DOHH2 (cell line): ENCODE data around the gene SHC3.

Experiments used
- H3F3A ChIP-seq: fragments of 200-600 bp; sonication (generic), shearing (Covaris generic); 2 replicates; pipeline ENCODE4 v1.6.0; 2016; ENCODE audit warnings: antibody characterized with exemption, mild to moderate bottlenecking; ENCODE audit not compliant: control insufficient read depth, insufficient read depth
- H3K27ac ChIP-seq: fragments of 200-600 bp; sonication (generic); 2 replicates; pipeline ENCODE4 v1.5.1; 2014; ENCODE audit warnings: low read depth, mild to moderate bottlenecking, low read length, moderate library complexity
- H3K27me3 ChIP-seq: fragments of 200-600 bp; sonication (generic); 2 replicates; pipeline ENCODE4 v1.6.1; 2014; ENCODE audit warnings: mild to moderate bottlenecking, low read length, mixed read lengths; ENCODE audit not compliant: control insufficient read depth
- H3K36me3 ChIP-seq: fragments of 200-600 bp; sonication (generic); 2 replicates; pipeline ENCODE4 v1.6.1; 2014; ENCODE audit warnings: mild to moderate bottlenecking, low read length, moderate library complexity, mixed read lengths; ENCODE audit not compliant: control insufficient read depth
- H3K4me1 ChIP-seq: fragments of 200-600 bp; sonication (generic); 2 replicates; pipeline ENCODE4 v1.6.1; 2014; ENCODE audit warnings: mild to moderate bottlenecking, low read length, mixed read lengths; ENCODE audit not compliant: control insufficient read depth
- H3K4me2 ChIP-seq: fragments of 200-600 bp; sonication (generic); 2 replicates; pipeline ENCODE4 v1.6.0; 2014; ENCODE audit warnings: mild to moderate bottlenecking, low read length, moderate library complexity
- H3K4me3 ChIP-seq: fragments of 200-600 bp; sonication (generic); 2 replicates; pipeline ENCODE4 v1.5.1; 2014; ENCODE audit warnings: mild to moderate bottlenecking, low read length, mixed read lengths
- H3K79me2 ChIP-seq: fragments of 200-600 bp; sonication (generic); 2 replicates; pipeline ENCODE4 v1.6.1; 2014; ENCODE audit warnings: mild to moderate bottlenecking, low read length, mixed read lengths; ENCODE audit not compliant: control insufficient read depth
- H3K9me2 ChIP-seq: fragments of 200-600 bp; sonication (generic); replicated peaks from 2 replicates; pipeline ENCODE4 v1.6.1; 2014; ENCODE audit warnings: mild to moderate bottlenecking, low read length, mixed read lengths; ENCODE audit not compliant: control insufficient read depth
- H3K9me3 ChIP-seq: fragments of 200-600 bp; sonication (generic); 2 replicates; pipeline ENCODE4 v1.6.1; 2014; ENCODE audit warnings: antibody characterized with exemption, low read length, mixed read lengths; ENCODE audit not compliant: control insufficient read depth, insufficient read depth
- H4K20me1 ChIP-seq: fragments of 200-600 bp; sonication (generic); 2 replicates; pipeline ENCODE4 v1.6.0; 2014; ENCODE audit warnings: low read depth, mild to moderate bottlenecking, antibody characterized with exemption, low read length, moderate library complexity; ENCODE audit not compliant: control insufficient read depth, insufficient read depth
- EZH2phosphoT487 ChIP-seq: fragments of 200-600 bp; sonication (generic); IDR thresholded peaks from 2 replicates; pipeline ENCODE4 v1.6.1; 2017; ENCODE audit warnings: borderline replicate concordance, mild to moderate bottlenecking, antibody characterized with exemption, low read length, moderate library complexity, mixed read lengths
- TF ChIP-seq, protein P1 (sequence below): fragments of 200-600 bp; sonication (generic); IDR thresholded peaks from one replicate; pipeline ENCODE4 v1.5.1; 2014; ENCODE audit warnings: antibody characterized with exemption, mild to moderate bottlenecking, low read depth, low read length; ENCODE audit not compliant: poor library complexity, severe bottlenecking

Gene SHC3

DNA sequence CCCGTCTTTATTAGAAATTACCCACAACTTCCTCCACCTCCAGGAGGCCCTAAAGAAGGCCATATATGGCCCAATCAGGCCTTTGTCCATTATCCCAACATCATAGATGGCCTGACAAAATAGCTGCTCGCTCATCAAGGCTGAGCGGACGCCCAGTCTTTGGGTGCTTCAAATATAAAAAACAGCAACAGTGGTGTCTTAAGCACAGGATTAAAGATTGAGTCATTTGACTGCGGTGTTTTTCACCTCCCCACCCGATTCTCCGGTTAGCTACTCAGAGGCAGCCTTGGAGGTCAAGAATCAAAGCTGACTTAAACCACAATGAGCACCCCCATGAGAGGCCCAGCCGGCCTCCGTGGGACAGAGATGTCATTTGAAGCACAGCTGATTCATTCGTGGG is 168.6 kb downstream of the SHC3 start:
- TF ChIP-seq, protein P1, sequence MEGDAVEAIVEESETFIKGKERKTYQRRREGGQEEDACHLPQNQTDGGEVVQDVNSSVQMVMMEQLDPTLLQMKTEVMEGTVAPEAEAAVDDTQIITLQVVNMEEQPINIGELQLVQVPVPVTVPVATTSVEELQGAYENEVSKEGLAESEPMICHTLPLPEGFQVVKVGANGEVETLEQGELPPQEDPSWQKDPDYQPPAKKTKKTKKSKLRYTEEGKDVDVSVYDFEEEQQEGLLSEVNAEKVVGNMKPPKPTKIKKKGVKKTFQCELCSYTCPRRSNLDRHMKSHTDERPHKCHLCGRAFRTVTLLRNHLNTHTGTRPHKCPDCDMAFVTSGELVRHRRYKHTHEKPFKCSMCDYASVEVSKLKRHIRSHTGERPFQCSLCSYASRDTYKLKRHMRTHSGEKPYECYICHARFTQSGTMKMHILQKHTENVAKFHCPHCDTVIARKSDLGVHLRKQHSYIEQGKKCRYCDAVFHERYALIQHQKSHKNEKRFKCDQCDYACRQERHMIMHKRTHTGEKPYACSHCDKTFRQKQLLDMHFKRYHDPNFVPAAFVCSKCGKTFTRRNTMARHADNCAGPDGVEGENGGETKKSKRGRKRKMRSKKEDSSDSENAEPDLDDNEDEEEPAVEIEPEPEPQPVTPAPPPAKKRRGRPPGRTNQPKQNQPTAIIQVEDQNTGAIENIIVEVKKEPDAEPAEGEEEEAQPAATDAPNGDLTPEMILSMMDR: no peak
- no peak for TF ChIP-seq EZH2phosphoT487
- Histone ChIP-seq H3K9me2 (no peaks in the 10 kb centered on the region), H3K36me3 (no peaks in the 10 kb centered on the region), H3K27me3 (0 out of 2 replicates have a peak, but pooled peaks cover 4% of the 10 kb centered on the region), H3F3A (no peaks in the 10 kb centered on the region), H4K20me1 (0 out of 2 replicates have a peak, but pooled peaks cover 3% of the 10 kb centered on the region), H3K79me2 (no peaks in the 10 kb centered on the region), H3K27ac (no peak overlapping the region), H3K4me2 (no peak overlapping the region), H3K4me3 (no peak overlapping the region), H3K9me3 (no peaks in the 10 kb centered on the region), H3K4me1 (0 out of 2 replicates have a peak, but pooled peaks cover 4% of the 10 kb centered on the region)

DNA sequence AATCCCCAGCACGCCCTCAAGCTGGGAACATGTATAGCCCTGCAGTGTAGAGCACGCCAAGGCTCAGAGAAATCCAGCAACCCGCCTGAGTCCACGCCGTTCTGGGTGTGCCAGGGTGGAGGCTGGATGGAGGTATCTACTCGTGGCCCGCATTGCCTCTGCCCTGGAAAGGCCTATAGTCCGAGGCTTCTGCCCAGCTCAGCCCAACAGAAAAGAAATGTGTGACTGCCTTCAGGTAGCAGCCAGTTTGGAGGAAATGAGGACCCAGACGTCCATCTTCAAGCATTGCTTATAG is 169.1 kb downstream of the SHC3 start:
- H3K9me3 ChIP-seq: no peaks in the 10 kb centered on the region
- H3K36me3 ChIP-seq: no peaks in the 10 kb centered on the region
- H3K4me3 ChIP-seq: no peak overlapping the region
- H3K27ac ChIP-seq: no peak overlapping the region
- H3K9me2 ChIP-seq: no peaks in the 10 kb centered on the region
- no peak overlapping the region for H3K4me2 ChIP-seq
- H3F3A ChIP-seq: no peaks in the 10 kb centered on the region
- TF ChIP-seq, protein P1: no peak
- no peak for TF ChIP-seq EZH2phosphoT487
- H3K4me1 ChIP-seq: 0 out of 2 replicates have a peak, but pooled peaks cover 4% of the 10 kb centered on the region
- H3K27me3 ChIP-seq: 0 out of 2 replicates have a peak, but pooled peaks cover 4% of the 10 kb centered on the region
- no peaks in the 10 kb centered on the region for H3K79me2 ChIP-seq
- 0 out of 2 replicates have a peak, but pooled peaks cover 3% of the 10 kb centered on the region for H4K20me1 ChIP-seq

DNA sequence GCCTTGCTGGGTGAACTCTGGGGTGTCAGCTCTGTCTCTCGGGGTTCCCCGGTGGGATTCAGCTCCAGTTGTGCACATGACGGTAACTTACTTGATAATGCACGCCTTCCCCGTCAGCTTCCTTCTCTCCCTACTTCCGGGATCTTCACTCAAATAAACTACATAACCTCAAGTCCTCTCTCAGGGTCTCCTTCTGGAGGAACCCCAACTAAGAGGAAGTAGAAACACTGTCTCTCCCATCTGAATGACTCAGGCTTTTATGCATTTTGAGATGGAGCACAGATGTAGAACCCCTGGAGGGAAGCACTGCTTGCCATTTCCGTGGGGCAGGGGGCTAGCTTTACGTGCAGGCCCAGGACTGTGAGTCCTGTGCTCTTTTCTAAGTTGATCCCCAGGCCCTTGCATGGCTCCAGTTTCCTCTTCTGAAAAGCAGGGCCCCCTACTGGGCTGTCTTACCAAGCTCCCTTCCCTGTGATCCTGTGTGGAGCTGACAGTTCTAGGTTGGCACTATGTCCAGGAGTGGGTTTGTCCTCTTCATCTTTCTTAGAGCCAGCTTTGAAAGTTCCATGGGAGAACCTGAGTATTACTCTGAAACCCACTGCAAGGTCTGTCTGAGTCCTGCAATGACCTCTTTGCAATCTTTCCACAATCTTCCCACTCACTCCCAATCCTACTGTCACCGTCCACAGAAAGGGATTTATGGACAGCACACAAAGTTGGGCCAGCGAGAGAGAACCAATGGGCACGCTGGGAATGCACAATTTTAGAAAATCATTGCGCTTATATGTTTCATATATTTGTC is 169.7 kb downstream of the SHC3 start:
- H3K9me3 ChIP-seq: no peaks in the 10 kb centered on the region
- H3K4me3 ChIP-seq: no peak overlapping the region
- H3K79me2 ChIP-seq: no peaks in the 10 kb centered on the region
- H3K9me2 ChIP-seq: no peaks in the 10 kb centered on the region
- 0 out of 2 replicates have a peak, but pooled peaks cover 4% of the 10 kb centered on the region for H3K4me1 ChIP-seq
- H4K20me1 ChIP-seq: 0 out of 2 replicates have a peak, but pooled peaks cover 3% of the 10 kb centered on the region
- TF ChIP-seq, protein P1: peak; percentile 16
- no peak for TF ChIP-seq EZH2phosphoT487
- no peaks in the 10 kb centered on the region for H3K36me3 ChIP-seq
- no peaks in the 10 kb centered on the region for H3F3A ChIP-seq
- H3K27ac ChIP-seq: no peak overlapping the region
- H3K4me2 ChIP-seq: no peak overlapping the region
- H3K27me3 ChIP-seq: 0 out of 2 replicates have a peak, but pooled peaks cover 4% of the 10 kb centered on the region
